HEK293 (cell line): Measurements from ENCODE around the gene WSB2.
A peak's percentile ranks its signal among the peaks of the same experiment; 100 is the strongest.

ENCODE experiments used
- CTCF ChIA-PET: fragments of 350-600 bp; formaldehyde crosslinking; extraction: SDS; loops from one replicate; lab custom pipeline; 2021; ENCODE audit warnings: antibody characterized with exemption; lab: Yijun Ruan, JAX
- POLR2A ChIA-PET: fragments of 300-600 bp; formaldehyde crosslinking; extraction: SDS; loops from one replicate; lab custom pipeline; 2020; ENCODE audit warnings: antibody characterized with exemption, inconsistent platforms; lab: Yijun Ruan, JAX
- H3K27ac ChIP-seq: fragments of 200-500 bp; sonication (Bioruptor generic); 2 replicates; pipeline ENCODE4 v1.5.1; 2014; ENCODE audit warnings: low read depth, low read length, control low read depth, inconsistent platforms; ENCODE audit errors: extremely low read depth
- H3K36me3 ChIP-seq, 2 experiments: fragments of 200-500 bp in 1 of 2; sonication (Bioruptor generic) in 1 of 2; 1 replicate in 1 of 2; 2 replicates in 1 of 2; pipeline ENCODE4 v1.5.1; 2014 to 2017; ENCODE audit warnings: inconsistent platforms in 2 of 2, low read length in 2 of 2; ENCODE audit not compliant: control insufficient read depth in 2 of 2, insufficient read depth in 1 of 2
- H3K4me1 ChIP-seq: fragments of 200-500 bp; sonication (Bioruptor generic); 2 replicates; pipeline ENCODE4 v1.5.1; 2014; ENCODE audit warnings: mild to moderate bottlenecking, low read length, inconsistent platforms; ENCODE audit not compliant: control insufficient read depth, insufficient read depth
- H3K4me3 ChIP-seq: 2 replicates; pipeline ENCODE4 v1.5.1; 2011; ENCODE audit warnings: low read depth, mild to moderate bottlenecking, control low read depth, low read length, moderate library complexity
- H3K9me3 ChIP-seq: fragments of 200-500 bp; sonication (Bioruptor generic); 2 replicates; pipeline ENCODE4 v1.5.1; 2014; ENCODE audit warnings: low read depth, low read length, inconsistent platforms; ENCODE audit not compliant: control insufficient read depth, insufficient read depth
- BCL11A ChIP-seq: fragments of 450-650 bp; formaldehyde crosslinking; IDR thresholded peaks from 2 replicates; pipeline ENCODE4 v1.5.1; 2016; ENCODE audit warnings: low read depth, missing biosample characterization, missing genetic modification characterization
- BCL6B ChIP-seq: fragments of 450-650 bp; formaldehyde crosslinking; IDR thresholded peaks from 2 replicates; pipeline ENCODE4 v1.5.1; 2017; ENCODE audit warnings: missing biosample characterization, missing genetic modification characterization
- HOXC10 ChIP-seq: sonication (generic); formaldehyde crosslinking; IDR thresholded peaks from 2 replicates; pipeline ENCODE4 v1.8.1; 2023; ENCODE audit warnings: mild to moderate bottlenecking, missing genetic modification reagents
- IKZF3 ChIP-seq: fragments of 450-650 bp; IDR thresholded peaks from 2 replicates; pipeline ENCODE4 v1.5.0; 2018; ENCODE audit warnings: missing biosample characterization, mild to moderate bottlenecking, missing genetic modification characterization, moderate library complexity
- KLF1 ChIP-seq: fragments of 450-650 bp; formaldehyde crosslinking; IDR thresholded peaks from 2 replicates; pipeline ENCODE4 v1.5.1; 2016; ENCODE audit warnings: missing biosample characterization, missing genetic modification characterization
- KLF17 ChIP-seq: fragments of 450-650 bp; formaldehyde crosslinking; IDR thresholded peaks from 2 replicates; pipeline ENCODE4 v1.5.1; 2016; ENCODE audit warnings: missing biosample characterization, missing genetic modification characterization
- YY2 ChIP-seq: fragments of 450-650 bp; formaldehyde crosslinking; IDR thresholded peaks from 2 replicates; pipeline ENCODE4 v1.5.1; 2016; ENCODE audit warnings: missing biosample characterization, missing genetic modification characterization
- ZBTB6 ChIP-seq: fragments of 450-650 bp; formaldehyde crosslinking; IDR thresholded peaks from 2 replicates; pipeline ENCODE4 v1.5.1; 2017; ENCODE audit warnings: missing biosample characterization, missing genetic modification characterization
- ZNF148 ChIP-seq: fragments of 450-650 bp; formaldehyde crosslinking; IDR thresholded peaks from 2 replicates; pipeline ENCODE4 v1.5.0; 2017; ENCODE audit warnings: missing biosample characterization, missing genetic modification characterization, borderline replicate concordance
- ZNF157 ChIP-seq: fragments of 450-650 bp; formaldehyde crosslinking; IDR thresholded peaks from 2 replicates; pipeline ENCODE4 v1.5.1; 2016; ENCODE audit warnings: missing biosample characterization, missing genetic modification characterization
- ZNF211 ChIP-seq: fragments of 450-650 bp; formaldehyde crosslinking; IDR thresholded peaks from 2 replicates; pipeline ENCODE4 v1.5.1; 2016; ENCODE audit warnings: low read depth, missing biosample characterization, missing genetic modification characterization
- ZNF280C ChIP-seq: fragments of 450-650 bp; formaldehyde crosslinking; IDR thresholded peaks from 2 replicates; pipeline ENCODE4 v1.5.1; 2016; ENCODE audit warnings: missing biosample characterization, missing genetic modification characterization
- ZNF423 ChIP-seq: fragments of 450-650 bp; formaldehyde crosslinking; IDR thresholded peaks from 2 replicates; pipeline ENCODE4 v1.5.1; 2016; ENCODE audit warnings: missing biosample characterization, missing genetic modification characterization
- ZNF521 ChIP-seq: fragments of 450-650 bp; formaldehyde crosslinking; IDR thresholded peaks from 2 replicates; pipeline ENCODE4 v1.5.1; 2017; ENCODE audit warnings: missing biosample characterization, mild to moderate bottlenecking, missing genetic modification characterization
- ZNF660 ChIP-seq: fragments of 450-650 bp; IDR thresholded peaks from 2 replicates; pipeline ENCODE4 v1.5.1; 2018; ENCODE audit warnings: missing biosample characterization, mild to moderate bottlenecking, missing genetic modification characterization
- ZNF692 ChIP-seq: fragments of 450-650 bp; formaldehyde crosslinking; IDR thresholded peaks from 2 replicates; pipeline ENCODE4 v1.5.1; 2016; ENCODE audit warnings: missing biosample characterization, missing genetic modification characterization
- ZNF76 ChIP-seq: fragments of 450-650 bp; formaldehyde crosslinking; IDR thresholded peaks from 2 replicates; pipeline ENCODE4; 2016; ENCODE audit warnings: low read depth, missing biosample characterization, missing genetic modification characterization, borderline replicate concordance
- ZNF777 ChIP-seq: fragments of 450-650 bp; formaldehyde crosslinking; IDR thresholded peaks from 2 replicates; pipeline ENCODE4 v1.5.1; 2017; ENCODE audit warnings: missing biosample characterization, missing genetic modification characterization, borderline replicate concordance
- ZSCAN23 ChIP-seq: fragments of 450-650 bp; formaldehyde crosslinking; IDR thresholded peaks from 2 replicates; pipeline ENCODE4 v1.5.1; 2016; ENCODE audit warnings: missing biosample characterization, missing genetic modification characterization
- ZSCAN30 ChIP-seq: fragments of 450-650 bp; IDR thresholded peaks from 2 replicates; pipeline ENCODE4 v1.5.1; 2018; ENCODE audit warnings: missing biosample characterization, mild to moderate bottlenecking, missing genetic modification characterization, moderate library complexity

WSB2 gene

GRCh38 chr12:118103201-118103600 is 42.2 kb upstream of the WSB2 start (continued):
- TF ChIP-seq ZNF280C (tag by site-specific recombination) (no peak), KLF1 (no peak), ZNF660 (tag by site-specific recombination) (no peak)

- TF ChIP-seq BCL11A (no peak), ZNF777 (tag by site-specific recombination) (no peak), YY2 (no peak), ZSCAN30 (0 out of 2 replicates have a peak, but pooled peaks have one; percentile 12), ZBTB6 (peak; percentile 77), KLF17 (tag by site-specific recombination) (no peak), BCL6B (tag by site-specific recombination) (no peak), ZSCAN23 (tag by site-specific recombination) (no peak)
- TF ChIP-seq, all 188 proteins: peak for 2
- POLR2A ChIA-PET, result interaction anchor here (0.7 to 2.1 kb wide), 3 partner anchors 33 to 38 kb away, joined by 3 to 11 read pairs (median 5); partner anchors contain the start of gene PEBP1
- H3K4me3 ChIP-seq, result peak overlapping the region; percentile 81
- peaks cover 5% of the 10 kb centered on the region for H3K4me1 ChIP-seq
- no peak overlapping the region for H3K27ac ChIP-seq
- CTCF ChIA-PET, result interaction anchor here (0.6 to 1.2 kb wide), 6 partner anchors 11 to 273 kb away, joined by 3 to 5 read pairs (median 4); no protein-coding TSS in a partner anchor
- no peaks in the 10 kb centered on the region for H3K9me3 ChIP-seq
- no peaks in the 10 kb centered on the region for H3K36me3 ChIP-seq
Observed at GRCh38 chr12:118102609-118103008, 41.6 kb upstream of the WSB2 start.

- ChIA-PET CTCF (interaction anchor here (0.8 to 1.2 kb wide), 5 partner anchors 19 to 274 kb away, joined by 3 to 5 read pairs (median 5); no protein-coding TSS in a partner anchor), POLR2A (interaction anchor here (0.5 kb wide), 1 partner anchor 81 kb away, joined by 3 read pairs; no protein-coding TSS in a partner anchor)
- Histone ChIP-seq H3K27ac (no peak overlapping the region), H3K4me3 (no peak overlapping the region), H3K36me3 (no peaks in the 10 kb centered on the region), H3K4me1 (peaks cover 5% of the 10 kb centered on the region), H3K9me3 (no peaks in the 10 kb centered on the region)
- TF ChIP-seq ZNF211 (tag by site-specific recombination) (no peak), IKZF3 (tag by site-specific recombination) (no peak), ZNF148 (tag by site-specific recombination) (no peak), ZNF157 (tag by site-specific recombination) (no peak), ZNF692 (tag by site-specific recombination) (no peak), HOXC10 (CRISPR knock-in tag) (no peak), ZNF423 (tag by site-specific recombination) (no peak), ZNF76 (tag by site-specific recombination) (peak; percentile 71; the same call in 1 of the 2 replicates), ZNF521 (no peak)
Observed at GRCh38 chr12:118102070-118102469, 41.1 kb upstream of the WSB2 start.
